ENCODE measurements around the gene FKBP8.

Gene FKBP8

DNA sequence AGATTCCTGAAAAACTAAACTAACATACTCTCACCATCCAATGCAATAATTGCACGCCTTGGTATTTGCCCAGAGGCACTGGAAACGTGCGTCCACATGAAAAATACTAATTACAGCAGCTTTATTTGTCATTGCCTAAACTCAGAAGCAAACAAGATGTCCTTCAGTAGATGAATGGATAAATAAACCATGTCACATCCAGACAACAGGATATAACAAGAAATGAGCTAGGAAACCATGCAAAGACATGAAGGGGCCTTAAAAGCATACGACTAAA is 46.5 kb downstream of the FKBP8 start:
- H3K4me3 ChIP-seq (ENCODE audit: low read depth, low read length) = no peak overlapping the region
- DNase-seq (ENCODE audit: low read depth) = no peak
- TF ChIP-seq, protein P1, sequence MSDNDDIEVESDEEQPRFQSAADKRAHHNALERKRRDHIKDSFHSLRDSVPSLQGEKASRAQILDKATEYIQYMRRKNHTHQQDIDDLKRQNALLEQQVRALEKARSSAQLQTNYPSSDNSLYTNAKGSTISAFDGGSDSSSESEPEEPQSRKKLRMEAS (IDR thresholded peaks at IDR 0.05; ENCODE audit: low read depth, low read length) = no peak
- TF ChIP-seq MYC (IDR thresholded peaks at IDR 0.05; ENCODE audit: low read depth, low read length) (no peak), POLR2A (IDR thresholded peaks at IDR 0.05; ENCODE audit: extremely low read depth, insufficient read length) (no peak)
- TF ChIP-seq, protein P2, sequence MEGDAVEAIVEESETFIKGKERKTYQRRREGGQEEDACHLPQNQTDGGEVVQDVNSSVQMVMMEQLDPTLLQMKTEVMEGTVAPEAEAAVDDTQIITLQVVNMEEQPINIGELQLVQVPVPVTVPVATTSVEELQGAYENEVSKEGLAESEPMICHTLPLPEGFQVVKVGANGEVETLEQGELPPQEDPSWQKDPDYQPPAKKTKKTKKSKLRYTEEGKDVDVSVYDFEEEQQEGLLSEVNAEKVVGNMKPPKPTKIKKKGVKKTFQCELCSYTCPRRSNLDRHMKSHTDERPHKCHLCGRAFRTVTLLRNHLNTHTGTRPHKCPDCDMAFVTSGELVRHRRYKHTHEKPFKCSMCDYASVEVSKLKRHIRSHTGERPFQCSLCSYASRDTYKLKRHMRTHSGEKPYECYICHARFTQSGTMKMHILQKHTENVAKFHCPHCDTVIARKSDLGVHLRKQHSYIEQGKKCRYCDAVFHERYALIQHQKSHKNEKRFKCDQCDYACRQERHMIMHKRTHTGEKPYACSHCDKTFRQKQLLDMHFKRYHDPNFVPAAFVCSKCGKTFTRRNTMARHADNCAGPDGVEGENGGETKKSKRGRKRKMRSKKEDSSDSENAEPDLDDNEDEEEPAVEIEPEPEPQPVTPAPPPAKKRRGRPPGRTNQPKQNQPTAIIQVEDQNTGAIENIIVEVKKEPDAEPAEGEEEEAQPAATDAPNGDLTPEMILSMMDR (IDR thresholded peaks at IDR 0.05; ENCODE audit: low read depth, low read length) = no peak

DNA sequence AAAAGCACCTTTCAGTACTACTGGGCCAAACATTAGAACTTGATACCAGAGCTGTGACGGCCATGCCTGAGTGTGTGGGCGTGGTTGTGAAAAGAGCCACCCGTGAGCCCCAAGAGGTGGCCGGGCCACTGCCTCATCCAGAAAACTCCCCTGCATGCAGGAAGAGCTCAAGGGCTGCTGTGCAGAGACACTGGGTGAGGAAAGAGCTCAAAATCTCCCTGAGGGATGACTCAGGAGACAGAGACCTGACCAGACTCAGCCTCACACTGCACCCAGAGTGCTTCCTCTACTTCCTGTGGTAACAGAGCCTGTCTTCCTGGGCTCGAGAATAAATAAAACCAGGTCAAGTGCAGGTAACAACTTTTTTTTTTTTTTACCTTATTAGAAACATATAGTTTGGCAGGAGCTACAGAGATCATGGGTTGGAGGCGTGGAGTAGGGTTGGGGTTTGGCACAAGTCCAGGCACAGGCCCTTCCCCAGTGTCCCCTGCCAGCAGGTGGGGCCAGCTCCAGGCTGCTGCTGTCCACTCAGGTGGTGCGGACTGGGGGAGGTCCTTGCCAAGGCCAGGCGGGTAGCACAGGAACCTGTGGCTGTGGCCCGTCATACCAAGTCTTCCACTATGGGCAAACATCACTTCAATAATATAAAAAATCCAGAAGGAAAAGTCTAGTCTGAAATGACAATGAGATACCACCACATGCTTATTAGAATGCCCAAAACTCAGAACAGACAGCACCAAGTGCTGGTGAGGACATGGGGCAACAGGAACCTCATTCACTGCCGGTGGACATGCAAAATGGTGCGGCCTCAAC is 47.0 kb downstream of the FKBP8 start:
- H3K4me3 ChIP-seq (ENCODE audit: low read depth, low read length) = no peak overlapping the region

DNA sequence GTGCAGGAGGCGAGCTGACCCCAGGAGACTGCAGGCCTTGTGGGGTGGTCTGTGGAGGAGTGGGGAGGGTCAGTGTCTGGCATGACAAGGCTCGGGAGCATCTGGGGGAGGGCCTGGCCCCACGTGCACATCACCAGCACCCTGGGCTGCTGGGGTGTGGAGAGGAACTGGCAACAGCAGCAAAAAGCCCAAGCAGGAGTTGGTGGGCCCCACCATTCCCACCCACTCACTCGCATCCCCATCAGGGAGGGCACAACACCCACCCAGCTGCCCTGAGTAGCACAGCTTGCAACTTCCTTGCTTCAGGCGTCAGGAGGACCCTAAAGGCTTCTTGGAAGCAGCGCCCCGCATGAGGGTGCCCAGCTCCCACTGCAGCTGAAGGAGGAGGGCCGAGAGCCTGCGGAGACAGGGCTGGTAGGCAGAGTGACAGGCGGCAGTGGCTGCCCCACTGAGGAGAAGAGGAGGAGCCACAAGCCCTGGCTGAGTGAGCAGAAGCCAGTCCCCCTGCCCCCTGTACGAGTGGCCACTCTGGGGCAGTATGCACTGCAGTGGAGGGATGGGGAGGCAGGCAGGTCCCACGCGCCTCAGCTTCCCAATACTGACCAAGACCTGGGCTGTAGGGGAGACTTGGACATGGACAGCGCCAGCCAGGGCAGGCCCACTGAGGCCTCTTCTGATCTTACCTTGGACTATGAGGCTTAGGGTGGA is 48.0 kb downstream of the FKBP8 start:
- H3K4me3 ChIP-seq (ENCODE audit: low read depth, low read length) = no peak overlapping the region
- TF ChIP-seq, protein P2 (IDR thresholded peaks at IDR 0.05; ENCODE audit: low read depth, low read length) = no peak
- TF ChIP-seq, protein P1 (IDR thresholded peaks at IDR 0.05; ENCODE audit: low read depth, low read length) = no peak
- TF ChIP-seq POLR2A (IDR thresholded peaks at IDR 0.05; ENCODE audit: extremely low read depth, insufficient read length) (no peak), MYC (IDR thresholded peaks at IDR 0.05; ENCODE audit: low read depth, low read length) (no peak)
- no peak for DNase-seq (ENCODE audit: low read depth)

More for the DNA sequence above, 47.0 kb downstream of the FKBP8 start:
- DNase-seq (ENCODE audit: low read depth) = peak; percentile 89
- TF ChIP-seq POLR2A (IDR thresholded peaks at IDR 0.05; ENCODE audit: extremely low read depth, insufficient read length) (no peak), MYC (IDR thresholded peaks at IDR 0.05; ENCODE audit: low read depth, low read length) (no peak)
- TF ChIP-seq, protein P2 (IDR thresholded peaks at IDR 0.05; ENCODE audit: low read depth, low read length) = peak; percentile 11
- TF ChIP-seq, protein P1 (IDR thresholded peaks at IDR 0.05; ENCODE audit: low read depth, low read length) = peak; percentile 35; the same call in 1 of the 2 replicates

DNA sequence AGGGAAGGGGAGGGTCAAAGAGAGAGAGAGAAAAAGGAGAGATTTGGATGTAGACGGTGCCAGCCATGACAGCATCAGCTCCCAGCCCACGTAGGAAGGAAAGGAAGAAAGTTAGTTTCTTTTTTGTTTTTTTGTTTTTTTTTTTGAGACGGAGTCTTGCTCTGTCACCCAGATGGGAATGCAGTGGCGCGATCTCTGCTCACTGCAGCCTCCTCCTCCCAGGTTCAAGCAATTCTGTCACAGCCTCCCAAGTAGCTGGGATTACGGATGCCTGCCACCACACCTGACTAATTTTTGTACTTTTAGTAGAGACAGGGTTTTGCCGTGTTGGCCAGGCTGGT is 49.1 kb downstream of the FKBP8 start:
- no peak for DNase-seq (ENCODE audit: low read depth)
- H3K4me3 ChIP-seq (ENCODE audit: low read depth, low read length) = no peak overlapping the region
- TF ChIP-seq, protein P2 (IDR thresholded peaks at IDR 0.05; ENCODE audit: low read depth, low read length) = no peak
- TF ChIP-seq POLR2A (IDR thresholded peaks at IDR 0.05; ENCODE audit: extremely low read depth, insufficient read length) = no peak
- TF ChIP-seq, protein P1 (IDR thresholded peaks at IDR 0.05; ENCODE audit: low read depth, low read length) = no peak
- TF ChIP-seq MYC (IDR thresholded peaks at IDR 0.05; ENCODE audit: low read depth, low read length) = no peak

DNA sequence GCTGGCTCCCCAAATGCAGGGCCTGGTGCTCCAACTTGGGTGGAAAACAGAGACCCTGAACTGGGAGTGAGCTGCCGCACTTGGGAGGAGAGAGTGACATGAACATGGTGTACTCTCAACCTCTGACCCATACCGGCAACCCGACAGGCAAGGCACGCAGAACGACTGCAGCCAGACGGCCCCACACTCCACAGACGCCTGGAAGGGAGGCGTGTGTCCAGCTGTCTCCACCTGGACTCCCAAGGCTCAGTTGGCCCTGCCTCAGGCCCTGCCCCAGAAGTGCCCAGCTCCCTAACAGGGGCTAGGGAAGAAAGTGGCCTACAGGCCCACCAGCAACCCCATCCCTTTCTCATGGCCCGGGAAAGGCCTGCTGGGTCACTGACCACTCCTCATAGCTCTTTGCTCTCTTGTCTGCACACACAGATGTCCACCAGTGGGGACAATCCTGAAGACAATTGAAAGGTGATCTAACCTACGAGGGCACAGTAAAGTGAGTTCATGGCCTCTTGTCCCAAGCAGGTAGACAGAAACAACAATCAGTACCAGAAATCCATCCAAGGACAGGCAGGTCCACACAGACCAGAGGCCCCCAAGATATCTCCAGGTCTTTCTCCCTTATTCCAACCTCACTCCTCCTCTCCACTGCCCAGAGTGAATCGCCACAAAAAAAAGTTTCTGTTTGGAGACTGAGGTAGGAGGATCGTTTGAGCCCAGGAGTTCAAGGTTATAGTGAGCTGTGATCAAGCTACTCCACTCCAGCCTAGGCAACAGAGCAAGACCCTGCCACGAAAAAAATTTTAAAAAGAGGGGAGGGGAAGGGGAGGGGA is 49.7 kb downstream of the FKBP8 start:
- no peak overlapping the region for H3K4me3 ChIP-seq (ENCODE audit: low read depth, low read length)
- TF ChIP-seq POLR2A (IDR thresholded peaks at IDR 0.05; ENCODE audit: extremely low read depth, insufficient read length) = no peak
- TF ChIP-seq, protein P1 (IDR thresholded peaks at IDR 0.05; ENCODE audit: low read depth, low read length) = no peak
- TF ChIP-seq, protein P2 (IDR thresholded peaks at IDR 0.05; ENCODE audit: low read depth, low read length) = no peak
- TF ChIP-seq MYC (IDR thresholded peaks at IDR 0.05; ENCODE audit: low read depth, low read length) = no peak
- DNase-seq (ENCODE audit: low read depth) = no peak
